Suppressor macrophage (primary cell): ENCODE data around the gene LCORL.
"Not testable (repeated sequence)": the region's sequence is repeated elsewhere in the genome, so short reads cannot be mapped to it uniquely, and the experiment has no call there.

Experiments used
- DNase-seq, 4 experiments: peaks; one replicate each; pipeline ENCODE4 v3.0.0-alpha.2; 2020 to 2022
- total RNA-seq, 17 experiments: gene quantifications; one replicate each; lab custom pipeline; 2026; ENCODE audit warnings: mixed read lengths in 6 of 17, inconsistent platforms in 3 of 17; lab: John Stamatoyannopoulos, UW

The LCORL gene
- total RNA-seq: 7.8 to 67.6 (median 31.9) reads per million in 17 experiments

DNA sequence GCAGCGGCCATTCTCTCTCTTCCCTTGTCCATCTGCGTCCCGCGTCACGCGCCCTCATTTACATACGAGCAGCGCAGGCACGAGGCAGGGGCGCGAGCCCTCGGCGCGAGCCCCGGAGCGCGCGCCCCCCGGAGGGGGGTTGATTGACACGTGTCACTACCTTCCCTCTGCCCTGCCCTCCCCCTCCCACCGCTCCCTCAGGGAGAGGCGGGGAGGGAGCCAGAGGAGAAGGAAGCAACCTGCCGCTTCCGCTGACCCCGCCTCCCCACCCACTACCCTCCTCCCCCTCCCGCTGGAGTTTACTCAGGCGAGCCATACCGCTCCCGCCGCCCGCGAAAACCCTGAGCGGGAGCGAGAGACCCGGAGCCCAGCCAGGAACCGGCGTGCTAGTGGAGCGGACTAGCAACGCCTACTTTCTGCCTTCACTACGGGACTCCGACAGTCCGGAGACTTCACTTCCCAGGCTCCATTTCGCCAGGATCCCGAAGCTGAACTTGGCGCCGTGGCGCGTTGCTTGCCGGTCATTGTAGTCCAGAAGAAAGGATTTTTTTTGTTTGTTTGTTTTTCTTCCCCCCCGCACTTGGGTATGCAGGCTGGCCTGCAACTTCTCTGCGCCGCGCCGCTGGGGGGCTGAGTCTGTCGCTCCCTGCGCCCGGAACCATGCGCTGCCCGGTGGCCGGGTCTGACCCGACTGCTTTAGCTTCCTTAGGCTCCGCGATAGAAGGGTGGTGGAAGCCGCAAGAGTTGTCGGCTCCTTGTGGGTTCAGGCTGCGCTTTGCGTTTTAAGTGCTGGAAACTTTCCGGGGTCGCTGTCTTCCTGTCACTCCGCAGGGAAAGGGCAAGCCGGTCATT lies at the start of gene LCORL:
TSS of gene LCORL (minus strand) at position 36 of the 852 bp plus-strand sequence. CDS start at position 32, 4 bp downstream.
- DNase-seq: peak; percentile 95 to 98 (median 97)

DNA sequence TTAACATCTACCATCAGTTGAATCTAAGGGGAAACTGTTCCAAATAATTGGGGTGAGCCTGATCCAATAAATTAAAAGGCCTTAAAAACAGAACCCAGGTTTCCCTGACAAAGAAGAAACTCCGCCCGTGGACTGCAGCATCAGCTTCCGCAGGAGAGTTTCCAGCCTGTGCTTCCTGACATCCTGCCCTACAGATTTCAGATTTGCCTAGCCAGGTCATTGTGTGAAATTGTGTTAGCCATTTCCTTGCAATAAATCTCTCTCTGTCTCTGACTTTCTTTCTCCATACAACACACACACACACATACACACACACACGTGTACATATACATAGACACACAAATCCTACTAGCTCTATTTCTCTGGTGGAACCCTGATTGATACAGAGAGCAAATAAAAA lies 48.3 kb upstream of the LCORL start:
- no peak for DNase-seq

DNA sequence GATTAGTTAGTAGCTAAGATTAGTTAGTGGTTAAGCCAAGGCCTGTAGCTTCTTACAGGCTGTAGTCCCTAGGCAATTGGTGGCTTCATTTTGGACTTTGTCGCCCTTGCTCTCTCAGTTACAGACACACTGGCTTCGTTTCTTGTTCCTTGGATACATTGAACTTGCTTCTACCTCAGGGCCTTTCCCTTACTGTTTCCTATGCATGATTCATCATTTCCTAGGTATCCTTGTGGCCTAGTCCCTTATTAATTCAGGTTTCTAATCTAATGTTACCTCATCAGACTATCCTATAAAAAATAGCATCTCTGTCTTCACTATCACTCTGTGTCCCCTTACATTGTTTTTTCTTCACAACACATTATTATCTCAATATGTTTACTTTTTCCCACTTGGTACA lies 45.5 kb upstream of the LCORL start:
- no peak for DNase-seq

DNA sequence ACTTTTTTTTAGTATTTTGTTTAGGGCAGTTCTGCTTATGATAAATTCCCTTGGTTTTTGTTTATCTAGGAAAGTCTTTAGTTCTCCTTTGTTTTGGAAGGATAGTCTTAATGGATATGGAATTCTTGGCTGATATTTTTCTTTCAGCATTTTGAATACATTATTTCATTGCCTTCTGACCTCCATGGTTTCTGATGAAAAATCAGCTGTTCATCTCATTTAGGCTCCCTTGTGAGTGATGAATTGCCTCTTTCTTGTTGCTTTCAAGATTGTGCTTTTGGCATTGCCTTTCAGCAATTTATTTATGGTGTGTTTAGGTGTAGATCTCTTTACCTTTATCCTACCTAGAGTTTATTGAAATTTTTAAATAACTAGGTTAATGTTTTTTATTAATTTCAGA lies 41.5 kb upstream of the LCORL start:
- DNase-seq: no peak

DNA sequence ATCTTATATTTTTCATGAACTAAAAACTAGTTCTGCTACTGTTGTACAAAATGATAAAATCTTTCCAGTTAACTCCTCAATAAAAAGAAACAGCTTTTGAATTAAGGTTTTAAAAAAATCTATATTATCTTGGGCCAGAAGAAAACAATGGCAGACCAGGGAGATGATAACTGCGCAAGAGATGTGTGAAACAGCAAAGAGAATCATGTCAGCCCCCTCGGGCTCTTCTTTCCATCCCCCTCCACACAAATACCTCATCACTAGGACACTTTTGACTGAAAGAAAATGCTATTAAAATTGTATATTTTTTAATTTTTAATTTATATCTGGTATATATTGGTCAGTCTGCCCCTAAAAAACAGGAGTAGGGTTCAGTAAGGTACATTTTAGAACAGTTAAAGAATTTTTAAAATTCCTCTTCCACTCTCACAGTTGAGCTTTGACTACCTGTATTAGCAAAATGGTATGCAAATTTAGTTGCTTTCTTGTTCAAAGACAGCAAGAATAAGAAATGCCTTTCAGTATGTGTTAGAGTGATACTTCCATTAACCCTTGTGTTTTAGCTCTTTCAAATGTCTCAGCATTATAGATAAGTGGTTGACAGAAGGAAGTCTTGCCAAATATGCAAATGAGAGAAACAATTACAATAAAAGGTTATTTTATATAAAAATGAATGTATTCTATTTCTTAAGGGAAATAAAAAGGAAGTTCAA lies 36.4 kb upstream of the LCORL start:
- no peak for DNase-seq

DNA sequence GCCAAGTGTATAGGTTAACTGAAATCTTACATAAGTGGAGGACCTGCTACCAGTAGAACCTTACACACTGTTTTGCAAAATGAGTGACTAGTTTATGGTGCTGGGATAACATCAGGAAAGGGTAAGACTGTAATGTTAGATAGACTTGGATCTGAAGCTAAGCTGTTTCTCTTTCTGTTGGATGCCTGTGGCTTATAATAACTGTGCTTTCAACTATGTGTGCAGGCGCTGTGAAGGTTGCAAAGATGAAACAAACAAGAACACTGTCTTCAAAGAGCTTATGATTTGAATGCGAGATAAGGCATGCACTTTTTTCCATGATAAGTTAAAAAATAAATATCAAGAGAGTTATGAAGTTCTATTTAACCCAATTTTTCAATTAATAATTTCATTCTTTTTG lies 34.5 kb upstream of the LCORL start:
- no peak for DNase-seq

DNA sequence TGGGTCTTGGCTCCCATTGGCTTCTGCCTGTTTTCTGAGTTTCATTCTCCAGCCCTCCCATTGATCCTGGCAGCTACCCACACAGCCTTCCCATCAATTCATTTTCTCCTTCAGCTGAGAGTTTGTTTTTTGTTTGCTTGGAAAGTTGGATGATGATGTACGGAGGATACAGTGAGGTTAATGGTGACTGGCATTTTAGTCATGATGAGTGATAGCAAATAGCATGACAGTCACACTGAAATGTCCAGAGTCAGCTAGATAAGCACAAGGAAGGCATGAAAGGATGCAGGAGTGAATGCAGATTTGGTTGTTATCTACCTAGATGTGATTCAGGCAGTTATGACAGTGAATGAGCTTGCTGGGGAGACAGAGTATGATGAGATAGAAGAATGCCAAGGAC lies 30.6 kb upstream of the LCORL start:
- DNase-seq: no peak

DNA sequence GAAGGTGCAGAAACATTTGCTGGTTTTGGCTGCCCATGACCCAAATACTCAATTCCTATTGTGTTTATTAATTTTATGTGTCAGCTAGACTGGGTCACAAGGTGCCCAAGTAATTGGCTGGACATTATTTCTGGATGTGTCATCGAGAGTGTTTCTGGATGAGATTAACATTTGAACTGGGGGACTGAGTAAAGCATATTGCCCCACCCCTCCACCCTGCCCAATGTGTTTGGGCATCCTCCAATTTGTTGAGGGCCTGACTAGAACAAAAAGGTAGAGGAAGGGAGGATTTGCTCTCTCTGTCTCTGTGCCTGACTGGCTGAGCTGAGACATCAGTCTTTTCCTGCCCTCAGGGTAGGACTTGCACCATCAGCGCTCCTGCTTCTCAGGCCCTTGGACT lies 29.7 kb upstream of the LCORL start:
- no peak for DNase-seq

DNA sequence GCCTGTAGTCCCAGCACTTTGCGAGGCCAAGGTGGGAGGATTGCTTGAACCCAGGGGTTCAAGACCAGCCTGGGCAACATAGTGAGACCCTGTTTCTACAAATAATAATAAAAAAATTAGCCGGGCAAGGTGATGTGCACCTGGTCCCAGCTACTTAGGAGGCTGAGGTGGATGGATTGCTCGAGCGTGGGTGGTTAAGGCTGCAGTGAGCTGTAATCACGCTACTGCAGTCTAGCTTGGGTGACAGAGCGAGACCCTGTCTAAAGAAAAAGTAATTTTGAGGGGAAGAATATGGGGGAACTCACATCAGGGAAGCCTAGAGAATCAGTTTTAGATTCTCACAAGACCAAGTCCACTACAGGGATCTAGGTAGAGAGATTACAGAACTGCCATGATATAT lies 28.9 kb upstream of the LCORL start:
- no peak for DNase-seq

DNA sequence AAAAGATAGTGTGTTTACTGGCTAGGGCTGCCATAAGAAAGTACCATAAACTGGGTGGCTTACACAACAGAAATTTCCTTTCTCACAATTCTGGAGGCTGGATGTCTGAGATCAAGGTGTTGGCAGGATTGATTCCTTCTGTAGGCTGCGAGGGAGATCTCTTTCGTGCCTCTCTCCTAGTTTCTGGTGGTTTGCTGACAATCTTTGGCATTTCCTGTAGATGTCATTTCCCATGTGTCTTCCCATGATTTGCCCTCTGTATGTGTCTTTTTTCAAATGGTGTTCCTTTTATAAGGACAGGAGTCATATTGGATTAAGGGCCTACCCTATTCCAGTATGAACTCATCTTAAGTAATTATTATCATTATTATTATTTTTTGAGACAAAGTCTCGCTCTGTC lies 27.9 kb upstream of the LCORL start:
- no peak for DNase-seq

DNA sequence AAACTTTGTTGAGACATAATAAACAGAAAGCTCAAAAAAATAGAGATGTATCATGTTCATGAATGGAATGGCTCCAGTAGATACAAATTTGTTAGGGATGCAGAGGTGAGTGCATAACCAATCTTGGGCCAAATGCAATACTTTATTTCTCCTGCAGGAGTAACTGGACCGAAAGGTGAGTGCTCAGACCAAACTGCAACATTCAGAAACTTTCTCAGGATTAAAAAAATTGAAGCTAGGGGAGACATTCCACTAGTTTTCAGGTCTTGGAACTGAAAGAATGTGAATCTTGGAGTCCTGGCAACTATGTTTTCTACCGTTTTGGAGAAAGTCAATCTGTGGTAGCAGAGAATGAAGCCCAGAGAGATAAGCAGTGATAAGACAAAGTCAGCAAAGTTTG lies 21.2 kb upstream of the LCORL start:
- no peak for DNase-seq

DNA sequence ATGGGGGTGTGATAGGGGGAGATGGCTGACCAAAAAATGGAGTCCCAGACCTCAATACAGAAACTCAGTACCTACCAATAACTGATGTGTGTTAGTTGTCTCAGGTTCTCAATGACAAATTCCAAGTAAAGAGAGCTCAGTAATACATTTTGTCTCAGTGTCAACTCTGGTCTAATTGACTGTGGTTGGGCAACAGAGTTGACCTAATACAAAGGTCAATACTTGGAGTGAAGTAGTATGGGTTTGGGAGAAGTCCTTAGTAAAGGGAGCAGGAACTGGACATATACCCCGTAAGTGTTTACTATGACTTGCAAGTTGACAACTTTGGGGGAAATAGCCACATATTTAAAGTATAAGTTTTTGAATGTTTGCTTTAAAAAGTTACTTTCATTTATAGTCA lies 20.5 kb upstream of the LCORL start:
- DNase-seq: no peak

DNA sequence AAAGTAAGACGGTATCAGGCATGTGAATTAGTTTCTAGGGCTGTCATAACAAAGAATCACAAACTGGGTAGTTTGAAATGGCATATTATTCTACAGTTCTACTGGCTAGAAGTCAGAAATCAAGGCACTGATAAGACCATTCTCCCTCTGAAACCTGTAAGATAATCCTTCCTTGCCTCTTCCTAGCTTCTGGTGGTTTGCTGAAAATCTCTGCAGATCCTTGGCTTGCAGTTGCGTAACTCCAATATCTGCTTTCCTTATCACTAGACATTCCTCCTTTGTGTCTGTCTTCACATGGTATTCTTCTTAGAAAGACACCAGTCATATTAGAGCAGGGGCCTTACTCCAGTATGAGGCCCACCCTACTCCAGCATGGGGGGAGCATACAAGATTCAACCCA lies 19.6 kb upstream of the LCORL start:
- DNase-seq: no peak

DNA sequence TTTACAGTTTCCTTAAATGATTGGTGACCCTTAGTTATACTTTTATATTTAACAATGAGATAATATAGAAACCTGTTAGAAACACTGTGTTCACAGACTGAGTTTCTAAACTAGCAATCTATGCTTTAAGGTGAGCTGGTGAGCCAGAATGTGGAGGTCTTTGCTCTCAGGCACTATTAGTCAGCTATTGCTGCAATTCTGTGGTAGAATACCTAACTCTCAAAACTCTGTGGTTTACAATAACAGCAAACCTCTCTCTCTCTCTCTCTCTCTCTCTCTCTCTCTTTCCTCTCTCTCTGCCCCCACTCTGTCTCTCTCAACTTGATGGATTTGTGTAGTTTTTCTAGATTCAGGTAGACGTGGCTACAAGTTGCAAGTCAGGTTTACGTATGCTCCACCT lies 17.6 kb upstream of the LCORL start:
- DNase-seq: no peak

DNA sequence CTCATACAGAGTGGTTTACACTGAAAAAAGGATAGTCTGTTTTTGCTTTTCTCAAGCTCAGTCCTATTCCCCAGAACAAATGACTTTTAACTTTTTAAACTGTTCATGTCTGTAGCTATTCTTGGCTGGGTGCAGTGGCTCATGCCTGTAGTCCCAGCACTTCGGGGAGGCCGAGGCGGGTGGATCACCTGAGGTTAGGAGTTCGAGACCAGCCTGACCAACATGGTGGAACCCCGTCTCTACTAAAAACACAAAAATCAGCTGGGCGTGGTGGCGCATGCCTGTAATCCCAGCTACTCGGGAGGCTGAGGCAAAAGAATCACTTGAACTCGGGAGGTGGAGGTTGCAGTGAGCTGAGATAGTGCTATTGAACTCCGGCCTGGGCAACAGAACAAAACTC lies 14.8 kb upstream of the LCORL start:
- not testable (repeated sequence) for DNase-seq

DNA sequence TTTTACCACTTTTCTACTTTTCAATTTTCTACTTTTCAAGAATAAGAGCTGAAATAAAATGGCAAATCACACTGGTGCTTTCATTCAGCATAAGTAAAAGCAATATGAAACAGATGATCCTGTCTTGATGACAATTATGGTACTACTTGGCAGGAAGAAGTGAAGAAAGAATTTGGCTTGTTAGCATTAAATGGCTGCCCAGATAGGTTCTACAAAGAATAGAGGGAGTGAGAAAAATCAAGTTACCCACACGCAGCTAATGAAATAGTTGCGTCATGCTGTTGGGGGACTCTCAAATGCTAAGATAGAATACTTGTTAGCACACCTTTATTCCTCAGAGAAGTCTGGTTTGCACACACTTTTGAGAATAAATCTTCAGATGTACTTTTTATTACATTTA lies 12.5 kb upstream of the LCORL start:
- no peak for DNase-seq

DNA sequence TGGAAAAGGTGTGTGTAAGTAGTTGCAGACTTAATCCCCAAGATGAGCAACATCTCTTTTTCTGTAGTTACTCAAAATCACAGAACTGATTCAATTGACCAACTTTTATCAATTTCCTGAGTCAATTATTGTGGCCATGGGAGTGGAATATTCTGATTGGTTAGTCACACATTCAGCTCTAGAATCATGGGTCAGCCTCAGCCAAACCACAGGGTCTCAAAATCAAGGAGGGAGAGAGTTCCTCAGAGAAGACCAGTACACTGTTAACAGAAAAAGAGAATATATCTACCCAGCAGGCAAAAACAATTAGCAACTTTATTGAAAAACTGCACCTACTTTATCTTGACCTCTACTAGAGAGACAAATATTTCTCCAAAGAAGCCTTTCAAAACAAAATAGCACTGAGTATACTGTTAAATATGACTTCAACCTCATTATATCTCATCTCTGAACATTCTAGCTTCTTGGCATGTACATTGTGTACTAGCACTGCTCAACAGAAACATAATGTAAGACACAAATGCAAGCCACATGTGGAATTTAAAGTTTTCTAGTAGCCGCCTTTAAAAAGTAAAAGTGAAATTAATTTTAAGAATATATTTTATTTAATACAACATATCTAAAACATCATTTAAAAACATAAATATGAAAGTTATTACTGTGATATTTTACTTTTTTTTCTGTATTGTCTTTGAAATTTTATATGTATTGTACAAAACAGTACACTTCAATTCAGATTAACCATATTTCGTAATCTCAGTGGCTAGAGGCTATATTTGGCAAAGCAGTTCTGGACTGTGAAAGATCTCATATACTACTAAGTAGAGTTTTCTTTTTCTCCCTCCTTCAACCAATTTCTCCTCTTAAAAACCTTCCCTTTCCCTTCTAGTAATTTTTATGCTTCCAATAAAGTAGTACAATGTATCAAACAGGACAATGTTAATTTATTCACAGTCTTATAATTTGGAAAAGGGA lies 11.8 kb upstream of the LCORL start:
- DNase-seq: no peak

DNA sequence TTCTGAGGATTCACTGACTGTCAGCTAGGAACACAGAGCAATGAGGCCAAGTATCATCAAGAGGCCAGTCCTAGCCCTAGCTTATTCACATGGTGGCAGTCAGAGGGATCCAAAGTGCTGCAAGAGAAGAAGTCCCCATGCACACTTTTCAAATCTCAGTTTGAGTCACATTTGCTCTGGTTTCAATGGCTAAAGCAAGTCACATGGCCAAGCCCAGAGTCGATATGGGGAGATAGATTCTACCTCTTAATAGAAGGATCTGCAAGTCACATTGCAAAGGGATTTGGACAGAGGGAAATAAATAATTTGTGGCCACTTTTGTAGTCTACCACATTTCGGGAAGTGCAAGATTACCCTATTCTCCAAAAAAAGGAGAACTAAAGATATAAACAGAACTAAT lies 3.7 kb upstream of the LCORL start:
- peak; percentile 11 to 55 (median 49) for DNase-seq

DNA sequence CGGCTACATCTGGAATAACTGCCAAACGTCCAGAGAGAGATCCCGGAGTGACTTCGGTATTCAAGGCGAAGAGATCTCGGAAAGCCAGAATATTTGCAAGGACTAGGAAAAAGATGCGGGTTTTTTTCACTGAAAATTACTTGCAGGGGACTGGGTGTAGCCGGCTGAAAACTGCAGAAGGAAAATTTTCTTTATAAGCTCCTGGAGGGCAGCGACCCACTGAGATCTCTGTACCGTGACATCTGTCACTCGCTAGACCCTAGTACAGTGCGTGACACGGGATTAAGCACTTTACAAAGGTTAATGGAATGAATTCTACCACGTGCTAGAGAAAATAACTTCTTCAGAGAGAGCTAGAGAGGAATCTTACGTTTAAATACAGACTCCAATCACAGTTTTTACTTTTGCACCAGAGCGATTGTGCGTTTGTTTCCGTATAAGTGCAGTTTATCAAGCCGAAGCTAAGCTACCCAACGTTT lies 1.1 kb upstream of the LCORL start:
- DNase-seq: peak in 1 of 4 experiments; percentile 4

DNA sequence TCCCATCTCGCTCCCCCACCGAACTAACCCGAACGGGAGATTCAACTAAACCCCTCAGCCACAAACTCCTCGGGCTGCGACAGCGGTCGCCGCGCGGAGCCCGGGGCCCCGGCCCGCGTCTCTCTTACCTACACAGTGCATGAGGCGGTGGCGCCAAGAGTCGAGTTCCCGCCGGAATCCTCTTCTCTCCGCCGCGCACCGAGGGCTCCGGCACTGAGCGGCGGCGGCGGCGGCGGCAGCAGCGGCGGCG lies 160 bp downstream of the LCORL start:
- DNase-seq: no peak

DNA sequence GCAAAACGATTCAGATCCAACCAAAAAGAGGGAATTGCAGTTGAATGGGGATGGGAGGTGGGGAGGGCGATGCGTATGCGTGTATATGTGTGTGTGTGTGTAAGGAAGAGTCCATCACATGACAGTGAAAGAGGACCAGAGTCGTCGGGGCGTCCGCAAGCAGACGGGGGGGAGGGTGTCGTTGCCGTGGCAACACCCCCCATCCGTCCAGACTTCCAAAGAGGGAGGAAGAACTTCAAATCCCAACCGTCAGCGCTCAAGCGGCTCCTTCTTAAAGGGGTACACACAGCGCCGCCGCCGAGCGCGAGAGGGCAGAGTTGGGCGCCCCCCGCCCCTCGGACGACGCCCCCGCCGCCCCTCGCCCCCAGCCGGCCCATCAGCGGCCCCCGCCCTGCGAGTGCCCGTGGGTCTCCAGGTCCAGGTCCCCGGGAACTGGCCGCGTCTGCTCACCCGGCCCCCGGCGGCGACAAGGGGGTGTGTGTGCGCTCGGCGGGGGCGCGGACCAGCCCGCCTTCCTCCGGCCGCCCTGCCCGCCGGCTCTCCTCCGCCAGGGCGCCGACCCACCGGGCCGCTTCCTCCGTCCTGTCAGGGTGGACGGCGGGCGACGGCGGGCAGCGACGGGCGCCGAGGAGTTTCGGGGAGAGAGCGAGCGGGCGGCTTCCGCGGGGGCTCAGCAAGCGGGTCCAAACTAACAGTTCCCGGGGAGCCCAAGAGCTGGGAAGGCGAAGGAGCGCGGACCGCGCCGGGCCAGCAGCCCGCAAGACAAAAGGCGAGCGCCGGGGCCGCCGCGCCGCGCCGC lies 685 bp downstream of the LCORL start:
- peak; percentile 79 to 91 (median 89) for DNase-seq

DNA sequence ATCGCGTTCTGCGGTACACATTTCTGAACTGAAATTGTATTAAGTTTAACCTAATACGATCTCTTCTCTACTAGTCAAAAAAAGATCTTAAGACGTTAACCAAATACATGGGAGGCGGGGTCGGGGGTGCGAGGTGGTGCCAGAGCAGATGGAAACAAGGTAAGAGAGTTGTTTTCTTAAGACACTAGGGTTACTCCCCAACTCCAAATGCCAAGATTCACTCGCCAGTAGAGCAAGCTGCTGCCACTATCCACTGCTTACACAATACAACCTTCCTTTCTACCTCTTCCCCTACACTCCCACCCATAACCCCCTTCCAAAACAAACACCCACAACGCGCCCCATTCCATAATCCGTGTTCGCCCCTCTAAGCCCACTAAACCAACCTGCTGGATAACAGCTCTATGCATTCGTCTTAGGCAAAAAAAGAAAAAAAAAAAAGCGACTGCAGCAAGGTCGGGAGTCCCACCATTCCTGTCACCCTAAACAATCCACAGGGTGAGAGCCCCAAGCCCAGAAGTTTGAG lies 1.3 kb downstream of the LCORL start:
- peak; percentile 4 to 19 (median 17) for DNase-seq
